Skin epidermis (tissue), 12 donors: ENCODE data around the gene ENPP3.

Experiments
- H3K27ac ChIP-seq, 21 experiments: fragments of 200-600 bp; sonication (generic) in 11 of 21; one replicate each; pipeline ENCODE4 v1.5.0; 2020; ENCODE audit warnings: mild to moderate bottlenecking in 3 of 21, inconsistent platforms in 2 of 21, moderate library complexity in 2 of 21
- H3K4me3 ChIP-seq, 7 experiments: fragments of 200-600 bp; sonication (generic) in 2 of 7; one replicate each; pipeline ENCODE4 v1.5.0; 2020; ENCODE audit warnings: inconsistent platforms in 2 of 7, mild to moderate bottlenecking in 2 of 7, moderate library complexity in 1 of 7

Gene ENPP3

GRCh38 chr6:131641554-131641953 is 4.5 kb downstream of the ENPP3 start:
- Histone ChIP-seq H3K4me3 (no peak overlapping the region), H3K27ac (no peak overlapping the region)

- Histone ChIP-seq H3K27ac (no peak overlapping the region), H3K4me3 (no peak overlapping the region)
These were observed 5.5 kb downstream of the ENPP3 start for GRCh38 chr6:131642565-131642964.

GRCh38 chr6:131642987-131643611 is 6.0 kb downstream of the ENPP3 start:
- no peak overlapping the region for H3K27ac ChIP-seq
- no peak overlapping the region for H3K4me3 ChIP-seq

- H3K4me3 ChIP-seq = no peak overlapping the region
- no peak overlapping the region for H3K27ac ChIP-seq
These were observed 6.9 kb downstream of the ENPP3 start for GRCh38 chr6:131643855-131644460.

GRCh38 chr6:131644921-131645320 is 7.8 kb downstream of the ENPP3 start:
- no peak overlapping the region for H3K27ac ChIP-seq
- no peak overlapping the region for H3K4me3 ChIP-seq

- H3K27ac ChIP-seq = no peak overlapping the region
- H3K4me3 ChIP-seq = no peak overlapping the region
These were observed 8.7 kb downstream of the ENPP3 start for GRCh38 chr6:131645846-131646245.

GRCh38 chr6:131646249-131646670 is 9.2 kb downstream of the ENPP3 start:
- no peak overlapping the region for H3K4me3 ChIP-seq
- no peak overlapping the region for H3K27ac ChIP-seq

GRCh38 chr6:131651782-131652181 is 14.7 kb downstream of the ENPP3 start:
- no peak overlapping the region for H3K27ac ChIP-seq
- H3K4me3 ChIP-seq = no peak overlapping the region

GRCh38 chr6:131652472-131652871 is 15.4 kb downstream of the ENPP3 start:
- Histone ChIP-seq H3K4me3 (no peak overlapping the region), H3K27ac (no peak overlapping the region)

- Histone ChIP-seq H3K27ac (no peak overlapping the region), H3K4me3 (no peak overlapping the region)
These were observed 17.2 kb downstream of the ENPP3 start for GRCh38 chr6:131654326-131654725.

- H3K4me3 ChIP-seq = no peak overlapping the region
These were observed 18.3 kb downstream of the ENPP3 start for GRCh38 chr6:131655387-131655786.

GRCh38 chr6:131655951-131656350 is 18.8 kb downstream of the ENPP3 start:
- no peak overlapping the region for H3K4me3 ChIP-seq
- no peak overlapping the region for H3K27ac ChIP-seq

More at GRCh38 chr6:131655387-131655786, 18.3 kb downstream of the ENPP3 start:
- H3K27ac ChIP-seq = no peak overlapping the region

- H3K27ac ChIP-seq = no peak overlapping the region
- H3K4me3 ChIP-seq = no peak overlapping the region
These were observed 19.6 kb downstream of the ENPP3 start for GRCh38 chr6:131656667-131657066.

GRCh38 chr6:131657222-131657621 is 20.1 kb downstream of the ENPP3 start:
- Histone ChIP-seq H3K4me3 (no peak overlapping the region), H3K27ac (no peak overlapping the region)

GRCh38 chr6:131657630-131658111 is 20.6 kb downstream of the ENPP3 start:
- Histone ChIP-seq H3K27ac (no peak overlapping the region), H3K4me3 (no peak overlapping the region)

- no peak overlapping the region for H3K4me3 ChIP-seq
- H3K27ac ChIP-seq = no peak overlapping the region
These were observed 21.2 kb downstream of the ENPP3 start for GRCh38 chr6:131658287-131658686.

- Histone ChIP-seq H3K27ac (no peak overlapping the region), H3K4me3 (no peak overlapping the region)
These were observed 23.1 kb downstream of the ENPP3 start for GRCh38 chr6:131660195-131660594.

- Histone ChIP-seq H3K4me3 (no peak overlapping the region), H3K27ac (no peak overlapping the region)
These were observed 26.6 kb downstream of the ENPP3 start for GRCh38 chr6:131663578-131664165.

GRCh38 chr6:131669891-131670290 is 32.8 kb downstream of the ENPP3 start:
- no peak overlapping the region for H3K4me3 ChIP-seq
- no peak overlapping the region for H3K27ac ChIP-seq

- H3K27ac ChIP-seq = no peak overlapping the region
- H3K4me3 ChIP-seq = no peak overlapping the region
These were observed 36.1 kb downstream of the ENPP3 start for GRCh38 chr6:131673184-131673583.

- H3K4me3 ChIP-seq = no peak overlapping the region
- no peak overlapping the region for H3K27ac ChIP-seq
These were observed 41.3 kb downstream of the ENPP3 start for GRCh38 chr6:131678442-131678841.
